HUES6 (cell line): ENCODE measurements around the gene CDHR1.

Experiments
- H3K27ac ChIP-seq: 2 replicates; pipeline ENCODE4 v1.7.0; 2013; ENCODE audit warnings: low read depth, mild to moderate bottlenecking, low read length, inconsistent platforms
- H3K27me3 ChIP-seq: 2 replicates; pipeline ENCODE4 v1.6.1; 2013; ENCODE audit warnings: low read length; ENCODE audit not compliant: control insufficient read depth, insufficient read depth
- H3K36me3 ChIP-seq: 2 replicates; pipeline ENCODE4 v1.6.1; 2013; ENCODE audit warnings: low read length; ENCODE audit not compliant: control insufficient read depth, insufficient read depth
- H3K4me1 ChIP-seq: 2 replicates; pipeline ENCODE4 v1.6.1; 2013; ENCODE audit warnings: low read length; ENCODE audit not compliant: control insufficient read depth, insufficient read depth
- H3K4me3 ChIP-seq: 2 replicates; pipeline ENCODE4 v1.5.1; 2013; ENCODE audit warnings: low read depth, low read length
- H3K9ac ChIP-seq: one replicate; pipeline ENCODE4 v1.6.1; 2013; ENCODE audit warnings: mild to moderate bottlenecking, low read length
- H3K9me3 ChIP-seq: 2 replicates; pipeline ENCODE4 v1.6.1; 2013; ENCODE audit warnings: low read depth, low read length; ENCODE audit not compliant: control insufficient read depth, insufficient read depth

Gene CDHR1

GRCh38 chr10:84264611-84265141, 70.3 kb downstream of the CDHR1 start:
- Histone ChIP-seq H3K9me3 (no peaks in the 10 kb centered on the region), H3K27ac (no peak overlapping the region), H3K27me3 (no peaks in the 10 kb centered on the region), H3K36me3 (no peaks in the 10 kb centered on the region), H3K9ac (no peak overlapping the region), H3K4me3 (no peak overlapping the region; the same call in 1 of the 2 replicates), H3K4me1 (peaks cover 9% of the 10 kb centered on the region; the same call in 1 of the 2 replicates)

DNA sequence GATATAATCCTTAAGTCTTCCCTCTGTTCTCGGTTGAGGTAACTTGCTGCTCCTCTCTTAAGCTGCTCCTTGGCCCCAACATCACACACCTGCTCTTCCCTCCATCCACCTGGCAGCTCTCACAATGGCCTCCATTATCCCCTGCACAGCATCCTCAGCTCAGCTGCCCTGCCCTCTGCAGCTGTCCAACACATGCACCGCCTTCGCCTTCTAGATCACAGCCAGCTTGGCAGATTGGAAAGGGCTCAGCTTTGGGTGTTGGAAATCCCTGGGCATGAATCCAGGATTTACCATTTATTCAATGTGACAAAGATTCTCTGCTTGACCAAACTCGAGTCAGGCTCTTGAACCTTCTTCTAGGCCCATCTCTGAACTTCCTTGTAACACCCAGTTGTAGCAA, 71.1 kb downstream of the CDHR1 start:
- Histone ChIP-seq H3K9ac (no peak overlapping the region), H3K4me3 (no peak overlapping the region), H3K27ac (no peak overlapping the region), H3K9me3 (no peaks in the 10 kb centered on the region), H3K4me1 (peaks cover 9% of the 10 kb centered on the region; the same call in 1 of the 2 replicates), H3K27me3 (no peaks in the 10 kb centered on the region), H3K36me3 (no peaks in the 10 kb centered on the region)

DNA sequence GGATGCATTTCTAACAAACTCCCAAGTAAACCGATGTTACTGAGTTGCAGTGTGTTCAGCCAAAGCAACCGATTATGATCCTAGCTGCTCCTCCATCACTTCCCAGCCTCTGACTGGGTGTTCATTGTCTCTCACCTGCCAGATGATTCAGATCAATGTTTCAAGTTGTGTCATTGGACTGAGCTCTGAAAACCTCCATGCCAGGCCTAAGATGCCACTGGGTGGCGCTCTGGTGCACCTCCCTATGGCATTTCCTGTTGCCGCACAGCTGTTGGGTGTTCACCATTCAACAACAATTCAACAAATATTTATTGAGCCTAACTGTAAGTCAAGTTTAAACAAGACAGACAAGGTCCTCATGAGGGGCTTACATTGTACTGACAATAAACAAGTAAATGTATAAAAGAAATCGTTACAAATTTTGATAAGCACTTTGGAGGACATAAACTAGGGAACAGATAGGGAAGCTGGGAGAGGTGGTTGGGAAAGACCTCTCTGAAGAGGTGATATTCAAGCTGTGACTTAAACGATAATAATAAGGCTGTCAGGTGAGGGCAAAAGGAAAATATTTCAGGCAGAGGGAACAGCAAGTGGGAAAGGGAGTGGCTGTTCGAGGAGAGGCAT, 73.3 kb downstream of the CDHR1 start:
- H3K4me3 ChIP-seq, result no peak overlapping the region
- no peaks in the 10 kb centered on the region for H3K36me3 ChIP-seq
- no peak overlapping the region for H3K27ac ChIP-seq

DNA sequence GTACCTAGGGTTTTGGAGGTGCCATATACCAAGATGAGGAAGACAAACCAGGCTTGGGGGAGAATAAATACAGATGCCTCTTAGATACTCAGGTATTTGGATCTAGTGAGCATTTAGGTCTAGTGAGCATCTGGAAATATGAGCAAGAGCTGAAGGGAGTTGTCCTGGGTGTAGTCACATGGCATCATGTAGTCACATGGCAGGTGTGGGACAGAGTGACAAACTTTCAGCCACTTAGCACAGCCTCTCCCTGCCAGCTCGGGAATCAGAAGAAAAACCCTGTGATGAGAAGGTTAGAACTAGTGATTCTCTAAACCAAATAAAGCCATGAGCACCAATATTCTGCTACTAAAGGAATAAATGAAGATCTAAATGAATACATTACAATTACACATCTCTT, 74.8 kb downstream of the CDHR1 start:
- Histone ChIP-seq H3K27ac (no peak overlapping the region), H3K36me3 (no peaks in the 10 kb centered on the region), H3K4me1 (peaks cover 9% of the 10 kb centered on the region; the same call in 1 of the 2 replicates), H3K9me3 (no peaks in the 10 kb centered on the region), H3K27me3 (no peaks in the 10 kb centered on the region), H3K9ac (no peak overlapping the region), H3K4me3 (no peak overlapping the region)

More for the DNA sequence above, 73.3 kb downstream of the CDHR1 start:
- peaks cover 9% of the 10 kb centered on the region; the same call in 1 of the 2 replicates for H3K4me1 ChIP-seq
- no peak overlapping the region for H3K9ac ChIP-seq
- H3K27me3 ChIP-seq, result no peaks in the 10 kb centered on the region
- no peaks in the 10 kb centered on the region for H3K9me3 ChIP-seq
